HK-2 (cell line): ENCODE results near the gene LINGO1.
A peak's percentile ranks its signal among the peaks of the same experiment; 100 is the strongest.

ENCODE experiments used
- DNase-seq: peaks from one replicate; pipeline ENCODE4 v3.0.0-alpha.2; 2018; ENCODE audit not compliant: unreplicated experiment

LINGO1 gene

GRCh38 chr15:77631745-77632533 lies 773 bp downstream of the LINGO1 start:
- no peak for DNase-seq

- no peak for DNase-seq
Observed at GRCh38 chr15:77630956-77631744, 1.6 kb downstream of the LINGO1 start.

- DNase-seq, result no peak
Observed at GRCh38 chr15:77630056-77630455, 2.7 kb downstream of the LINGO1 start.

GRCh38 chr15:77629070-77630030 lies 3.4 kb downstream of the LINGO1 start:
- DNase-seq, result no peak

- DNase-seq, result no peak
Observed at GRCh38 chr15:77628010-77628409, 4.7 kb downstream of the LINGO1 start.

GRCh38 chr15:77627581-77627980 lies 5.1 kb downstream of the LINGO1 start:
- DNase-seq, result no peak

- DNase-seq, result no peak
Observed at GRCh38 chr15:77627067-77627466, 5.6 kb downstream of the LINGO1 start.

GRCh38 chr15:77626002-77626401 lies 6.7 kb downstream of the LINGO1 start:
- DNase-seq, result no peak

GRCh38 chr15:77625376-77625775 lies 7.3 kb downstream of the LINGO1 start:
- no peak for DNase-seq

GRCh38 chr15:77624868-77625267 lies 7.8 kb downstream of the LINGO1 start:
- no peak for DNase-seq

GRCh38 chr15:77623755-77624524 lies 8.8 kb downstream of the LINGO1 start:
- no peak for DNase-seq

- no peak for DNase-seq
Observed at GRCh38 chr15:77622934-77623754, 9.6 kb downstream of the LINGO1 start.

- no peak for DNase-seq
Observed at GRCh38 chr15:77622209-77622933, 10.3 kb downstream of the LINGO1 start.

GRCh38 chr15:77621847-77622208 lies 10.9 kb downstream of the LINGO1 start:
- DNase-seq, result no peak

GRCh38 chr15:77620960-77621647 lies 11.6 kb downstream of the LINGO1 start:
- DNase-seq, result no peak

GRCh38 chr15:77620297-77620696 lies 12.4 kb downstream of the LINGO1 start:
- DNase-seq, result no peak

GRCh38 chr15:77619883-77620282 lies 12.8 kb downstream of the LINGO1 start:
- no peak for DNase-seq

- peak; percentile 42 for DNase-seq
Observed at GRCh38 chr15:77617476-77618230, 15.1 kb downstream of the LINGO1 start.
